Measurements from ENCODE around the gene RXFP2.

DNA sequence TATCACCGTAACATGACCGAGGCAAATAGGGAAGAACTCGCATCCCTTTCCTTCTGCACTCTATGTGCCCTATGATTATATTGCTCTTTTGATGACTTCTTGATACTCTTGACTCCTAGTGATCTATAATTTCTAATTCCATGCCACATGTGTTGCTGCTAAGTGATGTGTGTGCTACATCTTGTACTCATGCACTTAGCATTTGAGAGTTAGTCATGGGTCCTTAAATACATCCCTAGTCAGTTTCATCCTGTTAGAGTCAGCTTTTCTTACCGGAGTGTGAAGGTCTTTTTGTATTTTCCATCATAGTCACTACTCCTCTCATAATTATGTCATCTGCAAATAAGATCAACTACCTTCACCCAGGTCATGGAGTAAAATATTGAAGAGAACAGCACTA lies 30.2 kb downstream of the RXFP2 start:
- TF ChIP-seq, protein P1, sequence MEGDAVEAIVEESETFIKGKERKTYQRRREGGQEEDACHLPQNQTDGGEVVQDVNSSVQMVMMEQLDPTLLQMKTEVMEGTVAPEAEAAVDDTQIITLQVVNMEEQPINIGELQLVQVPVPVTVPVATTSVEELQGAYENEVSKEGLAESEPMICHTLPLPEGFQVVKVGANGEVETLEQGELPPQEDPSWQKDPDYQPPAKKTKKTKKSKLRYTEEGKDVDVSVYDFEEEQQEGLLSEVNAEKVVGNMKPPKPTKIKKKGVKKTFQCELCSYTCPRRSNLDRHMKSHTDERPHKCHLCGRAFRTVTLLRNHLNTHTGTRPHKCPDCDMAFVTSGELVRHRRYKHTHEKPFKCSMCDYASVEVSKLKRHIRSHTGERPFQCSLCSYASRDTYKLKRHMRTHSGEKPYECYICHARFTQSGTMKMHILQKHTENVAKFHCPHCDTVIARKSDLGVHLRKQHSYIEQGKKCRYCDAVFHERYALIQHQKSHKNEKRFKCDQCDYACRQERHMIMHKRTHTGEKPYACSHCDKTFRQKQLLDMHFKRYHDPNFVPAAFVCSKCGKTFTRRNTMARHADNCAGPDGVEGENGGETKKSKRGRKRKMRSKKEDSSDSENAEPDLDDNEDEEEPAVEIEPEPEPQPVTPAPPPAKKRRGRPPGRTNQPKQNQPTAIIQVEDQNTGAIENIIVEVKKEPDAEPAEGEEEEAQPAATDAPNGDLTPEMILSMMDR (IDR thresholded peaks at IDR 0.05) = no peak
- no peak for TF ChIP-seq POLR2A (IDR thresholded peaks at IDR 0.05)

Data from testis (tissue), 2 donors.